HK-2 (cell line): ENCODE measurements around the gene PALLD.
A peak's percentile ranks its signal among the peaks of the same experiment; 100 is the strongest.
"Not testable (repeated sequence)": the region's sequence is repeated elsewhere in the genome, so short reads cannot be mapped to it uniquely, and the experiment has no call there.

Experiments used
- DNase-seq: peaks from one replicate; pipeline ENCODE4 v3.0.0-alpha.2; 2018; ENCODE audit not compliant: unreplicated experiment

PALLD gene

DNA sequence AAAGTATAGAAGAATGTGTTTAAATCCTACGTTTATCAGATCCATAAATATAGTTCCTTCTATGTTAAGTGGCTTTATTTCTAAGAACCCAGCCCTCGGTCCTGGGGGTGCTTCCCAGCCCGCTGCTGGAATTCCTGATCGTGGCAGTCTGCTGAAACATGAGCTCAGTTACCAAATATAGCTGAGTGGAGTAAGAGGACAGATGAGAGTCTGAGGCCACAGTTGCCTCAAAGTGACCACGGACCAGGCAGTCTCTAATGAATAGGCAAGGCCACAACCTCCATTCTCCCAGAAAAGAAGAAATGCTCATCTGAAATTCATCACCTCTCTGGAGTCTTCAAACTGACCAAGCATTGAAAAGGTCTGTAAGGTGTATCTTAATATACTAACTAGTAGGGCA lies at the start of gene PALLD:
Gene PALLD (plus strand): TSS at position 219 of the 400 bp plus-strand sequence.
- DNase-seq, result no peak

DNA sequence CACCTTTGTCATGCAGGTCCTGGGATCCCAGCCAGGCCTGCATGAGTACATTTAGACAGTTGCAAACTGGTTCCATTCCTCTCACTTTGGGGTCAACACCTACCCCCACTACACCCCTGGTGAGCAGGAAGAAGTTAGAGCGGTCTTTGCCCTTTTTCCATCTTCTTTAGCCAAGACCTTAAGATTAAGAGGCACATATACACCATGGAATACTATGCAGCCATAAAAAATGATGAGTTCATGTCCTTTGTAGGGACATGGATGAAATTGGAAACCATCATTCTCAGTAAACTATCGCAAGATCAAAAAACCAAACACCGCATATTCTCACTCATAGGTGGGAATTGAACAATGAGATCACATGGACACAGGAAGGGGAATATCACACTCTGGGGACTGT lies 47.8 kb upstream of the PALLD start:
- DNase-seq, result not testable (repeated sequence)

DNA sequence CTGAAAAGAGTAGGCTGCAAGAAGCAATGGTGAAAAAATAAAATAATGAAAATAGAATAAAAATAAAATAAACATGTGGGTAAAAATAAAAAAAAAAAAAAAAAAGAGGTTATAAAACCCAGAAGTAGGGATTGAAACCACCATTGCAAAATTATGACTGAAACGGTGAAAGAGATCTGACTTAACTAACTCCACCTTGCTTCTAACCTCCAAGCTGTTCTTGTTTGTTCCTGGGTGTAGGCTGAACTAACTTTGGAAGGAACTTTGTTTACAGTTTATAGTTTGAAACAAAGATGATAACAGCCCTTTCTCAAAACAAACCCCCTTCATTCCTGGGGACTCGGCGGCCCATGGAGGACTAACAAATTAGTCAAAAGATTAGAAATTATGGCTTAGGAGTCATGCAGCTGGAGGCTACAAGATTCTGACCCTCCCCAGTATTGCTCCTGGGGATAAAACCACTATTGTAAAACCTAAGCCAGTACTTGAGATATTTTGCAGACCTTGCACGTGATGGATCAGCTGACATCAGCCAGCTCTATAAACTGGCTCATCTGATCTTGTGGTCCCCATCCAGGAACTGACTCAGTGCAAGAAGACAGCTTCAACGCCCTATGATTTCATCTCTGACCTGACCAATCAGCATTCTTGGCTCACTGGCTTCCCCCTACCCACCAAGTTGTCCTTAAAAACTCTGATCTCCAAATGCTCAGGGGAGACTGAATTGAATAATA lies 47.0 kb upstream of the PALLD start:
- DNase-seq, result peak; percentile 31

DNA sequence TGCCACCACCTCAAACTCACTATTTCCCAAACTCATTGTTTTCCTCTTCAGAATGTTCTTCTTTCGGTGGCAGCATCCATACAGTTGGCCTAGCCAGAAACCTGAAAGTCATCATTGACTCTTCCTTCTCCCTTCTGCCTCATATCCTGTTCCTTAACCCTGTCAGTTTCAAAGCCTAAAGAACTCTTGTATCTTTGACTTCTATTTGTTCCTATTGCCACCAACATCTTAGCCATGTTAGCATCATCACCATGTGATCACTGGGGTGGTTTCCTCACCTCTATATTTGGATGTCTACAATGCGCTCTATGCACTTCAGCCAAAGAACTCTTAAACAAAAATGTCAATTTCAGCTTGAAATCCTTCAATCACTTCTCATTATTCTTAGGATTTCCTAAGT lies 45.5 kb upstream of the PALLD start:
- no peak for DNase-seq

DNA sequence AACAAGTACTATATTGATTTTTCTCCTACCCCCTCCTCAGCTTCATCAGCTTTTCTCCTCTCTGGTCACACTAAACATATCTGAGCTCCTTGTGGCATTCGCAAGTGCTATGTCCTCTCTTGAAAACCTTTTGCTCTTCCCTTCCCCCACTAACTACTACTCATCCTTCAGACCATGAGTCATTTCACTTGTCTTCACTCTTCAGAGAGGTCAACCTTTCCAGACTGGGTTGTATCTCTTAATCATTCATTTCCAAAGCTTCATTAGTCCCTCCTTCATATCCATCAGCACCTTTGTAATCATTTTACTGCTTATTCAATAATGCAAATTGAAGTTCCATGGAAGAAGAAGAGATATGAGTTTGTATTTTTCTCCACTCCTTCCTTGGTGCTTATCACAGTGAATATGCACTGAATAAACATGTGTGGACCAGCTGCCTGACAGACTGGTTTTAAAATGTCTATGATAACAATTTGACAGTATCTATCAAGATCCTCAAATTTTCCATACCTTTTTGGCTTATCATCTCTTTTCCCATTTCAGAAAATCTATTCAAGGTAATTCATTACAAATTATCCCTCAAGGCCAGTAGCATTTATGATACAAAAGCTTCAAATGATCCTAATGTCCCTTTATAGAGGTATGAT lies 45.0 kb upstream of the PALLD start:
- no peak for DNase-seq

DNA sequence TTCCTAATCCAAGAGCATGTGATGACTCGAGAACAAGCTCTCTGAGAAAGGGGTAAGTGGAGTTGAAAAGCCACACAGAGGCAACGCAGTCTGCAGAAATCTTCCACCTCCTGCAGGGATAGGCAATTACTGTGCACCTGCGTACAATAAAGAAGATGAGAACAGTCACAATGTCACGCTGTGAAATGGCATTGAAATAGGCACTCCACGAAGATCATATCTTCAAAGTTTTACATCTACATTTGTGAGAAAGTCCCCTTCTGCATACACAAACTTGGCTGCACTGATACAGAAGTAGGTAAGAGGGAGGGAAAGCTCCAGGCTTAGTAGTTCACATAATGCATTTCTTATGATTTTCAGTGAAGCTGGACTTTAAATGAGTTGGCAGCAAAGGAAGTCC lies 43.7 kb upstream of the PALLD start:
- no peak for DNase-seq

DNA sequence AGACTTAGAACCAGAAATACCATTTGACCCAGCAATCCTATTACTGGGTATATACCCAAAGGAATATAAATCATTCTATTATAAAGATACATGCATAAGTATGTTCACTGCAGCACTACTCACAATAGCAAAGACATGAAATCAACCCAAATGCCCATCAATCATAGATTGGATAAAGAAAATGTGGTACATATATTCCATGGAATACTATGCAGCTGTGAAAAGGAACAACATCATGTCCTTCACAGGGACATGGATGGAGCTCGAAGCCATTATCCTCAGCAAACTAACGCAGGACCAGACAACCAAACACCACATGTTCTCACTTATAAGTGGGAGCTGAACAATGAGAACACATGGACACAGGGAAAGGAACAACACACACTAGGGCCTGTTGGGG lies 38.6 kb upstream of the PALLD start:
- not testable (repeated sequence) for DNase-seq

DNA sequence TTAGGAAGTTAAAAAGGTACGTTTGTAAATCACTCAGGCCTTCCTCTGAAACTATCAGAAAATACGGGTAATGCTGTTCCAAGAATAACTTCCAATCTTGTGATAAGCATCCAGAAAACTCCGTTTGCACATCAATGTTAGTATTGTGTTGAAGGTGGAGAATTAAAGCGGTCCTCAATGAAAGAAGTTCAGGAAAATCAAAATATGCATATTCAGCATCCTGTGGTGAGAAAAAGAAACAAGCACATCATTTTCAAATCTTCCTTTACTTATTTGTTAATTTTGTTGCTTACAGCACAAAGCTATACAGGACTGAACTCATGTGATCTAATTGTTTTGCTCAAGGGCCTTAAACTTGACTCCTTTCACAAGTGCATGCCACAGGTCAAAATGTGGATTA lies 35.0 kb upstream of the PALLD start:
- DNase-seq, result no peak

DNA sequence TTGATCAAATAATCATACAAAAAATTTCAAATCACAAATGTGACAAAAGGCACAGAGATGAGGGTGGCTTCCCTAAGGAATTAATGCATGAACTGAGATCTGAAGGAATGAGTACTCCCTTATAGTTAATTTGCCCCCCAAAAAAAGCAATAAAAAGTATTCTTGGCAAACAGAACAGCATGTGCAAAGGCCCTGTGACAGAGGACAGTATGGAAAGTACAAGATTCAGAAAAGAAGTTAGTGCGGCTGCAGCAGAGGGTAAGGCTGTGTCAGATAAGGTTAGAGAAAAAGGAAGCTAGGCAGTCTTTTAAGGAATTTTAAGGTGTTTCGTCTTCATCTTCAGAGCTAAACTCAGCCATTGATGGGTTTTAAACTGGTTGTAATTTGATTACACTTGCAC lies 23.9 kb upstream of the PALLD start:
- DNase-seq, result no peak

DNA sequence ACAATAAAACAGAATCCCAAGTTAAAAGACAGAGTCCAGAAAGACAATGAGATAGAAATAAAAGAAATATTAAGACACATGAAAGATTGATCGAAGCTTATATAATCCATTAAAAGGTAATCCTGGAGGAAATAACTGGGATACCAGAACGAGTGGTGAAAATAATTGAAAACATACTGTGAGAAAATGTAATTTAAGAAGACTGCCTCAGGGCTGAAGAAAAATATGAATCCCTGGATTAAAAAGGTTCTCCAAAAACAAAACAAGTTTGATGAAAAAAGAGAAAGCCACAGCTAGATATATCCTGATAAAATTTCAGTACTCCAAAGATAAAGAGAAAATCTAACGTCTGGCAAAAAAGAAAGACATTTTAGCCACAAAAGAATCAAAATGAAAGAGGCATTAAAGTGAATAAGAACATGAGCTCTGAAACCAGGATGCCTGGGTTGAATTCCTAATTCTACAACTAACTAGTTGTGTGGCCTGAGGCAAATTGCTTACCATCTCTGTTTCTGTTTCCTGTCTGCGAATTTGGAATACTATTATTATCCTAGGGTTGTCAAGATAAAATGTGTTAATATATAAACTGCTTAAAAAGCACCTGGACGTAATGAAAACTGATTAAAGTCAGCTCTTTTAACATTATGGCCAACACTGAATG lies 22.1 kb upstream of the PALLD start:
- no peak for DNase-seq

DNA sequence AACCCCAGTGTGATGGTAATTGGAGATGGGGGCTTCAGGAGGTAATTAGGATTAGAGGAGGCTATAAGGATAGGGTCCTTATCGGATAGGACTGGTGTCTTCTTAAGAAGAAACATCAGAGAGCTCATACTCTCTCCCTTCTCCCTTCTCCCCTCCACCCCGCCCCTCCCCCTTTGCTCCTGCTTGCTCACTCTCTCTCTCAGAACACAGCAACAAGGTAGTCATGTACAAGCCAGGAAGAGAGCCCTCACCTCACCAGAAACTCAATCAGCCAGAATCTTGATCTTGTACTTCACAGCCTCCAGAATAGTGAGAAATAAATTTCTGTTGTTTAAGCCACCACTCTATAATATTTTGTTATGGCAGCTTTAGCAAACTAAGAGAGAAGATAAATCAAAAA lies 21.1 kb upstream of the PALLD start:
- peak; percentile 12 for DNase-seq

DNA sequence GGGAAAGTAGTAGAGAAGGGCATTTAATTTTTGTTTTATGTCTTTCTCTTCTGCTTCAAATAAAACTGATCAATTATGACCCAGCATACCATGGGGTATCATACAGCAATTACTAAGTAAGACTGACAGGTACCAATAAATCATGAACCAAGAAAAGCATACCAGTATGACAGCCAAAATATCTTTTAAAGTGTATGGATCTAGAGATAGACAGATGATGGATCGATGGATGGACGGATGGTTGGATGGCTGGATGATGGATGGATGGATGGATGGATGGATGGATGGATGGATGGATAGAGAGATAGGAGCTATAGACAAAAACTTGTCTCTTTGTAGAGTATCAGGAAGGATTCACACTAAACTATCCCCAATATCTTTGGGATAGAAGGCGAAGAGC lies 18.0 kb upstream of the PALLD start:
- no peak for DNase-seq

DNA sequence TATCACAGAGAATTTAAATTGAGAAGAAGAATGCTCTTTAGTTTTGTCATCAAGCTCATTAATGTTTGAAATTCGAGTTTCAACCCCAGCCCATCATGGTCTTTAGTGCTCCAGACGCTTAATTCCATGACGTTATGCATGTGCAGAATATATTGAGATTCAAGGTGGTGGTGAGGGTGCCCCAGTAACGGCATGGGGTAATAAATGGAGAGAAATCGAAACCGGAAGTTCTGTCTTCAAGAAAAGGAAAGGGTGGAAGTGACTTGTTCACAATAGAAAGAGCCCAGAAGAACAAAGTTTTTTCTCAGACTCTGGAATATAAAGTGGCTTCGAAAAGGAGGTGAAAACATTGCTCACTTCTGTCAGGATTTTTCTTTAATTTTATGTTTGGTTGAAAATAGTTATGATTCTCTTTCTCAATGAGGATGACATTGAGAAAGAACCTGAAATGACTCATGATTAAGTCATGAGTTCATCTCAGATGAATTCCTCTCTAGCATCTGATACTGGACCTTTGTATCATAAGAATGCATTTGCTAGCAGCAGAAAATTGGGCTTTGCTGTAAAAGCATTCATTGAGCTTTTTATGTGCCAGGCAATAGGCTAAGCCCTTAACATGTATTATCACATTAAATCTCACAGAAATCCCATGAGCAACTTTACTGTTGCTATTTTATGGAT lies 15.8 kb upstream of the PALLD start:
- DNase-seq, result peak; percentile 29

DNA sequence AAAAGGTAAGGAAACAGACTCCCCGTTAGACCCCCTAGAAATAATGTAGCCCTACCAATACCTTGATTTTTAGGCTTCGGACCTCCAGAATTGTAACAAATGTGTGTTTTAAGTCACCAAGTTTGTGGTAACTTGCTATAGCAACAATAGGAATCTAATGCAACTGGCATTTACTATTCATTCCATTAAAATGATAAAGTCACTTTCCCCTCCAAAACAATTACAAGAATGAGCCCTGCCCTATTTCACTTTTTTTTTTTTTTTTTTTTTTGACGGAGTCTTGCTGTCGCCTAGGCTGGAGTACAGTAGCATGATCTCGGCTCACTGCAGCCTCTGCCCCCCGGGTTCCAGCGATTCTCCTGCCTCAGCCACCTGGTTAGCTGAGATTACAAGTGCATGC lies 13.0 kb upstream of the PALLD start:
- no peak for DNase-seq

DNA sequence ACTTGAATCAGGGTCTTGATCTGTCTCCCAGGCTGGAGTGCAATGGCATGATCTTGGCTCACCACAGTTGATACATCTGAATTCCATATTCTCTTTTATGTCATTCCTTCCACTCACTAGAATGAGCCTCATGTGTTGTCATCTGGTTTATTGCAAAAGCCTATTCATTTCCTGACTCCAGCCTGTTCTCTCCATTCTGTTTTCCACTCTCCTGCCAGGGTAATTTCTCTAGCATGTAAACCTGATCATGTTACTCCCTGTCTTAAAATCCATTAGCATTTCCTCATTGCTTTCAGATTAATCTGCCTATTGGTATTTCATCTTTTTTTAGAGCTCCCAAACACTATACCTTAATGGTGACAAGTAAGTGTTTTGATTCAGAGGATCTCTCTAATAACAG lies 12.2 kb upstream of the PALLD start:
- DNase-seq, result no peak

DNA sequence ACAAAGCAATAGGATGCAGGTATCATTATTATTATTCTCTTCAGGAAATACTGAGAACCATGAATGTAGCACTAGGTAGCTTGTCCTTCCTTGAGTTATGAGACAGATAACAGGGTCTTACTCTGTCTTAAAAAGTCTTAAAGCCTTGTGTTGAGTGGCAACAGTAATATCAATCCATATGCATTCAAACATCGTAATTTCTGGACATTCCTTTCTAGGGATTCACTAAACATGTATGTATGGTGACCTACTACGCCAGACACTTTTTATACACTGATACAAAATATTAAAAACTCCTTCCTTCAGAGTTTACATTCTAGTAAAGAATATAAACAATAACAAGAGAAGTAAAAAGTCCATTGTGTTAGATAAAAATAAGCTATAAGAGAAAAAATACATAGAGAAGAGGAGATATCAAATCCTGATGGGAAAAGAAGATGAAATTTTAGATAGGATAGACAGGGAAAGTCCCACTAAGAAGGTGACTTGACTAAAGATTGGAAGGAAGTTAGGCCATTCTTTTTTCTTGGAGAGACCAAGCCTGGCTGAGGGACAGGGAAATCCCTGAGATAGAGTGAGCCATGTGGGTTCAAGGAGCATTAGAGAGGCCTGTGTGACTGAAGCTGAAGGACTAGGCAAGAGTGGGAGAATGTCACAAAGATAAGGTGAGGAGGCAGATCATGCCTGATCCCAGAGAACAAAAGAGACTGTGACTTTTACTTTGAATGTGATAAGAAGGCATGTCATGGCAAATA lies 11.5 kb upstream of the PALLD start:
- no peak for DNase-seq

DNA sequence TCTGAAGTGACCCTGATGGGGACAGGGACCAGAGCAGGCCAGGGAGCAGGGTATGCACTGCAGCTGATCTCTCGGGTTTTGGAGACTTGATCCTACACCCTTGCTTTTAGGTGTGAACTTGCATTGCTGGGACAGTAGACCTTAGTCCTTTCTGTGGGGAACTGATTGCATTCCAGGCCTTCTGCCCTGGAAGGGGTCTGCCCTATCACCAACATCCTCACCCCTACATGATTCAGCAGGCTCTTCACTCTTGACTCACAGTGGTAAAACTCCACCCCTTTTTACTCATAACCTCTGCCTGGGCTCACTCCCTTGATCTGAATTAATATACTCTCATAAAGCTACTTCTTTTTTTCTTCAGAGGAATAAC lies 10.0 kb upstream of the PALLD start:
- no peak for DNase-seq

DNA sequence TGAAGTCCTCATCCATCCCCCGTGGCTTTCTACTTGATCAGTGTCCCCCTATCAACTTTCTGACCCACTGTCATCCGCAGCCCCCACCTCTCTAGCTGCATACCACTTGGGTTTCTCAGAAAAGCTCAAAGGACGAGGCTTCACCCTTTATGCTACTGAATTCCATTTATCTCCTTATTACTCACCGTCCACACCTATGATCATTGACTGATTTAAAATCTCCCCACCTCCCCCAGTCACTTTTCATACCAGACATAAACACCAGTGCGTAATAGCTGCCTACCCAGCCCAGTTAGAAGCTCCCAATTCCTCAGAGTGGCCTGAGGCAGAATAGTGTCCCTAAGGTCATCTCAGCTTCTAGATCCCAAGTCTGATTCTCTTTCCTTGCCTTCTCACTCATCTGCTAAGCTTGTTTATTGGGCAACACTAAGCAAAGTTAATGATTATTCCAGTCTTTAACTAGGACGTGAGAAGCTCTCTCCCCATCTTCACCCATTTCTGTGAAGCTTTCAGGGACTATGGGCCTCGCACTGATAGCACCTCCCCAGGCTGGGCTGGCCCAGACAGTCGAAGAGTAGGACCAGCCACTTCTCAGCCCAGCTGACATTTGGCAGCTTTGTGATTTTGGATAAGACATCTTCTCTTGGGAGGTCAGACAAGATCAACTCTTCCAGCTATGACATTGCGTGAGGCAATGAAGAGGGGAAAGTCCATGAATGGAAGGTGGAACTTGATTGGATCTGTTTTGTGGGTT lies 9.4 kb upstream of the PALLD start:
- DNase-seq, result peak; percentile 52

DNA sequence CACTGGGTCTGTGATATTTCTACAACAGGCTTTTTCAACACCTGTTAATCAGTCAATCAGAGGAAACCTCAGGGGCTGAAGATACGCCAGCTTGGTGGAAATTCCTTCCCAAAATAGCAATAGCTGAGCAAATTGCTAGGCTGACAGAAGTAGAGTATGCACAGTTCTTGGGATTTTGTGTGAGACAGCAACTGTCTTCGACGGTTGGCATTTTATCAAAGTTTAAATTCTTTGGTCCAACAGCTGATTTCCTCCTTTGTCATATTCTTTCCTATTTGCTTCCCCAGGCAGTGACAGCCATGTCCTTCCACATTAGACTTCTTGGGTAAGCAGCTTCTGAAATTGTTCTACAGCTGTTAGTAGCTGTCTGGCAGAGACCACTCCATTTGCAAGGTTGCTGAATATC lies 8.0 kb upstream of the PALLD start:
- DNase-seq, result no peak

DNA sequence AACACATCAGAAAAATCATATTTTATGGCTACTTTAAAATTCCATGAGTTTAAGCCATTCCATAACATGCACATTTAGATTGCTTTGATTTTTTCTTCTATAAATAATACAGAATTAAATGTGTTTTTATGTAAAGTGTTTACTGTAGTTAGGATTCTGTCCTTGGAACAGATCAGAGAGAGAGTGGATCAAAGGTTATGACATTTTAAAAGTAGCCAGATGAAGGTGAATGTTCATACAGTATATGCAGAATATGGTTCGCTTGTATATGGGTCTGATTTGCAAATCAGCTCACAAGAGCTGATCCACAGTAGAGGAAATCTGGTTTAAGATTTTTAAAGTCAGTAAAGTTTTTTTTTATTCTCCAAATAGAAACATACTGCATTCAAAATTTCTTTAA lies 7.2 kb upstream of the PALLD start:
- DNase-seq, result no peak

DNA sequence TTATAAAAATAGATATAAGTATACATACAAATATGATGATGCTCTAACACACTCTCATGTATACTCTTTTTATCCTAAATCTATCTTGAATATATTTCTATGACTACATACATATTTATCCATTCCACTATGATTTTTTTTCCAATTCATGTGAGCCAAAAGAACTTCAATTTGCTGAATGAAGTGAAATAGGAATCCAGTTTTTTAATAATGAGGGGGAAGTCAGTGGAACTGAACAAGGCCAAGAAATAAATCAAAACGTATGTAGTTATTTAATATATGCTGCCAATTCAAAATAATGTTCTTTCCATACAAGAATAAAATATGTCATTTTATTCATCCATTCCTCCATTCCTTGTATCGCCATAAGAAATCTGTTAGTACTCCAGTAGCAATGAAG lies 6.1 kb upstream of the PALLD start:
- DNase-seq, result no peak
